Right atrium auricular region (tissue), 2 donors: ENCODE data around the gene ELMOD1. TPM values are rescaled to one million over a fixed set of nuclear protein-coding genes. Genes with fewer than 3 reads are reported as not detected.

ENCODE experiments used
- DNase-seq: peaks from one replicate; pipeline ENCODE4 v3.0.0-alpha.2; 2019; ENCODE audit warnings: low spot score
- H3K27ac ChIP-seq, 2 donors: fragments of 200-600 bp; sonication (generic); 1 replicate in 1 of 2; 2 replicates in 1 of 2; pipeline ENCODE4 v1.5.1; 2016 to 2019
- H3K27me3 ChIP-seq, 2 donors: fragments of 200-600 bp; sonication (generic); one replicate each; pipeline versions ENCODE4 v1.5.1 to v1.6.0; 2017 to 2019
- H3K36me3 ChIP-seq: fragments of 200-600 bp; sonication (generic); one replicate; pipeline ENCODE4 v1.5.1; 2016
- H3K4me1 ChIP-seq, 2 donors: fragments of 200-600 bp; sonication (generic); one replicate each; pipeline versions ENCODE4 v1.5.1 to v1.6.0; 2017 to 2019
- H3K4me3 ChIP-seq, 2 donors: fragments of 200-600 bp; sonication (generic); 1 replicate in 1 of 2; 2 replicates in 1 of 2; pipeline ENCODE4 v1.5.1; 2017 to 2019; ENCODE audit warnings: mild to moderate bottlenecking in 1 of 2, moderate library complexity in 1 of 2
- H3K9me3 ChIP-seq, 2 donors: fragments of 200-600 bp; sonication (generic); one replicate each; pipeline ENCODE4 v1.5.1; 2019
- total RNA-seq, 2 donors: library from RNA; depleted of rRNA; stranded (reverse); fragments of >200 nt; gene quantifications; one replicate each; pipeline ENCODE4 v1.1.0, GENCODE V29; 2016
- TF ChIP-seq, protein P1 (sequence below), 2 donors: fragments of 200-600 bp; sonication (generic); IDR thresholded peaks; one replicate each; pipeline ENCODE4 v1.5.1; 2019; ENCODE audit warnings: antibody characterized with exemption in 2 of 2

Gene ELMOD1
- total RNA-seq, 2 donors from 2014 or later: 4.2 to 10.4 TPM

DNA sequence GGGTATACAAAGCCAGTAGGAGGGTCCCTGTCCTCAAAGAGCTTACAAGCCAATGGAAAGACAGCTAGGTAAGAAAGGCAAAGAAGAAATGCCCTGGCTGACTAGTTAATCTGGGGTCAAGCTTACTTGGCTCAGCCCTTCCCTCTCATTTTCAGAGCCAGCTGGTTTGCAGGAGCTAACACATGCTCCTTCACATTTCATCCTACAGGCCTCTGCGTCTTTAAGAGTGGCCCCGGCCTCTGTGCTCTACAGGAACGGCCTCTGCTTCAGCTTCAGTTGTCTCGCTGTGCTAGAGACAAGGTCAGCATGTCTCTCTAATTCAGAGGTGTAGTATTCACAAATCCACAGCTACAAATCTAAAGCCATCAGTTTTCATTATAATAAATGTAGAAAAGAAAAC lies 40.6 kb upstream of the ELMOD1 start:
- no peak overlapping the region for H3K27ac ChIP-seq
- H3K9me3 ChIP-seq: no peaks in the 10 kb centered on the region
- TF ChIP-seq, protein P1, sequence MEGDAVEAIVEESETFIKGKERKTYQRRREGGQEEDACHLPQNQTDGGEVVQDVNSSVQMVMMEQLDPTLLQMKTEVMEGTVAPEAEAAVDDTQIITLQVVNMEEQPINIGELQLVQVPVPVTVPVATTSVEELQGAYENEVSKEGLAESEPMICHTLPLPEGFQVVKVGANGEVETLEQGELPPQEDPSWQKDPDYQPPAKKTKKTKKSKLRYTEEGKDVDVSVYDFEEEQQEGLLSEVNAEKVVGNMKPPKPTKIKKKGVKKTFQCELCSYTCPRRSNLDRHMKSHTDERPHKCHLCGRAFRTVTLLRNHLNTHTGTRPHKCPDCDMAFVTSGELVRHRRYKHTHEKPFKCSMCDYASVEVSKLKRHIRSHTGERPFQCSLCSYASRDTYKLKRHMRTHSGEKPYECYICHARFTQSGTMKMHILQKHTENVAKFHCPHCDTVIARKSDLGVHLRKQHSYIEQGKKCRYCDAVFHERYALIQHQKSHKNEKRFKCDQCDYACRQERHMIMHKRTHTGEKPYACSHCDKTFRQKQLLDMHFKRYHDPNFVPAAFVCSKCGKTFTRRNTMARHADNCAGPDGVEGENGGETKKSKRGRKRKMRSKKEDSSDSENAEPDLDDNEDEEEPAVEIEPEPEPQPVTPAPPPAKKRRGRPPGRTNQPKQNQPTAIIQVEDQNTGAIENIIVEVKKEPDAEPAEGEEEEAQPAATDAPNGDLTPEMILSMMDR (IDR thresholded peaks at IDR 0.05): no peak
- H3K4me3 ChIP-seq: no peak overlapping the region
- peaks cover 0 to 4% of the 10 kb centered on the region in 2 donors for H3K4me1 ChIP-seq
- H3K27me3 ChIP-seq: no peaks in the 10 kb centered on the region
- DNase-seq: no peak
- H3K36me3 ChIP-seq: peaks cover 28% of the 10 kb centered on the region

- peaks cover 0 to 26% of the 10 kb centered on the region in 2 donors for H3K4me1 ChIP-seq
- H3K9me3 ChIP-seq: no peaks in the 10 kb centered on the region
- H3K4me3 ChIP-seq: no peak overlapping the region
- no peaks in the 10 kb centered on the region for H3K36me3 ChIP-seq
- TF ChIP-seq, protein P1 (IDR thresholded peaks at IDR 0.05): no peak
- DNase-seq: no peak
- H3K27ac ChIP-seq: no peak overlapping the region
- no peaks in the 10 kb centered on the region for H3K27me3 ChIP-seq
Observed at GRCh38 chr11:107561688-107562087, 29.3 kb upstream of the ELMOD1 start.

DNA sequence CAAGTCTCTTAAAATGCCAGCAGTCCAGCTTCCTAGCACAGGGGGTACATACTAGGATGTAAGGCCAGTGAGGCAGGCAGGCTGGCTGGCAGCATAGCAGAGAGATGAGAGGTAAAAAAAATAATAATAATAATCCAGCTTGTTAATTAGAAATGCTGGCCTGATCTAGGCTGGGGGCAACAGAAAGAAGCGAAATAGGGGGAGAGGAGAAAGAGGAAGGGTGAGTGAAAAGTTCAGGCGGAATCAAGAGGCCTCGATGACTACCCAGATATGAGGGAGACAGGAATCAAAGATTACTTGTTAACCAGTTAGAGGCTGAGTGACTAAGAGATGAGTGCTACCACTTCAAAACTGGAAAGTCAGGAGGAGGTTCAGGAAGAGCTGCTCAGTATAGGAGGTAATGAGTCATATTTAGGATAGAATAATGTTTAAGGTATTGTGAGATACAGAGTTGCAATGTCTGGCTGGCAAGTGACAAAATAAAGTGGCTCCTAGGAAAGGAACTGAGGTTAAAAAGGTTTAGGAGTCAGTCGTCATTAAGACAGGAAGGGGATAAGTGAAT lies 28.2 kb upstream of the ELMOD1 start:
- H3K4me1 ChIP-seq: peaks cover 0 to 26% of the 10 kb centered on the region in 2 donors

DNA sequence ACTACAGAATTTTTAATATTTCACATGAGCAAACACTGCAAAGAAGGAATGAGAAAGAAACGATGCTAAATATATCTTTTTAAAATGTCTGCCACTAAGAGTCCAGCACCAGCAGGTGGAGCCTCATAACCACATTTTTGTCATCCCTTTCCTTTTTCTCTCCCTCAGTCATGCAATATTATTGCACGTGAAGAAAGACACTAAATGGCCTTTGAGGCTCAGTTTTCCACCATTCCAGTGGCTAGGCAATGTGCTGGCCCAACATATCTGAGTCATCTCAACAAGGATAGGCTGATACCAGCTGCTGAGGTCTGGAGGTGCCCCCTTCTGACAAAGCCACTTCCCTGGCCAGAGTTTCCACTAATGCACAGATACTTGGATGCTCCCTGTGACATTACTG lies 27.2 kb upstream of the ELMOD1 start:
- TF ChIP-seq, protein P1 (IDR thresholded peaks at IDR 0.05): peak; percentile 34 to 71
- no peaks in the 10 kb centered on the region for H3K27me3 ChIP-seq
- no peak overlapping the region for H3K4me3 ChIP-seq
- H3K36me3 ChIP-seq: no peaks in the 10 kb centered on the region
- no peaks in the 10 kb centered on the region for H3K9me3 ChIP-seq
- H3K27ac ChIP-seq: peak overlapping the region in 1 of 2 donors; percentile 22
- peaks cover 0 to 26% of the 10 kb centered on the region in 2 donors for H3K4me1 ChIP-seq
- no peak for DNase-seq

More for the DNA sequence above, 28.2 kb upstream of the ELMOD1 start:
- TF ChIP-seq, protein P1 (IDR thresholded peaks at IDR 0.05): no peak
- Histone ChIP-seq H3K36me3 (no peaks in the 10 kb centered on the region), H3K27ac (no peak overlapping the region), H3K27me3 (no peaks in the 10 kb centered on the region), H3K9me3 (no peaks in the 10 kb centered on the region), H3K4me3 (no peak overlapping the region)
- no peak for DNase-seq

DNA sequence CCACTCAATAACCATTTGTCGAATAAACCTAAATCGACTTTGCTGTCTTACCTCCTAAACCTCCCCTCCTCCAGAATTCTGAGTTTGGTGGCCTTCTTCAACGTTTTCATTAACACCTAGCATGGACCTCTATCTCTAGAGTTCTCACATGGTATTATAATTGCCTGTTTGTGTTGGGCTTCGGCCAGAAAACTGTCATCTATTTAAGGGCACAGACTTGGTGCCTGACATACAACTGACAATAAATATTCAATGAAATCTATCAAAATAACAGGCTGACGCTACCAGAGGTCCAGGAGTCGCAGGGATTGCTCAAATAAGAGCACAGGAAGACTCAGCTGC lies 26.1 kb upstream of the ELMOD1 start:
- TF ChIP-seq, protein P1 (IDR thresholded peaks at IDR 0.05): no peak
- no peak for DNase-seq
- peak overlapping the region; percentile 70 to 96 for H3K4me3 ChIP-seq
- H3K36me3 ChIP-seq: no peaks in the 10 kb centered on the region
- H3K9me3 ChIP-seq: no peaks in the 10 kb centered on the region
- H3K4me1 ChIP-seq: peaks cover 0 to 26% of the 10 kb centered on the region in 2 donors
- H3K27ac ChIP-seq: peak overlapping the region; percentile 77 to 88
- no peaks in the 10 kb centered on the region for H3K27me3 ChIP-seq
